Psoas muscle (tissue), 8 donors: ENCODE results near the gene ZNF512. TPM values are rescaled to one million over a fixed set of nuclear protein-coding genes. Genes with fewer than 3 reads are reported as not detected.

Experiments used
- ATAC-seq, 4 donors: fragments of 200-7000 bp; cut with Tn5 transposase; one replicate each; pipeline ENCODE4 v1.9.1; 2020; ENCODE audit warnings: moderate library complexity in 3 of 4, mild to moderate bottlenecking in 2 of 4
- DNase-seq, 2 donors: peaks; one replicate each; pipeline ENCODE4 v3.0.0-alpha.2; 2020
- H3K27ac ChIP-seq: fragments of 200-600 bp; one replicate; pipeline ENCODE4 v1.8.0; 2022
- H3K27me3 ChIP-seq, 3 donors: fragments of 200-600 bp in 1 of 3; one replicate each; pipeline versions ENCODE4 v1.6.1 to v1.8.0; 2013 to 2022; ENCODE audit warnings: low read length in 2 of 3, mild to moderate bottlenecking in 2 of 3, moderate library complexity in 1 of 3; ENCODE audit not compliant: insufficient read depth in 3 of 3
- H3K36me3 ChIP-seq, 2 donors: fragments of 200-600 bp in 1 of 2; one replicate each; pipeline versions ENCODE4 v1.6.1 to v1.8.0; 2013 to 2022; ENCODE audit warnings: low read depth in 1 of 2, mild to moderate bottlenecking in 1 of 2, moderate library complexity in 1 of 2; ENCODE audit not compliant: insufficient read depth in 1 of 2
- H3K4me1 ChIP-seq: fragments of 200-600 bp; one replicate; pipeline ENCODE4 v1.8.0; 2022
- H3K4me3 ChIP-seq: fragments of 200-600 bp; one replicate; pipeline ENCODE4 v1.8.0; 2022; ENCODE audit warnings: mild to moderate bottlenecking
- H3K9me3 ChIP-seq: fragments of 200-600 bp; one replicate; pipeline ENCODE4 v1.8.0; 2022
- CTCF ChIP-seq: fragments of 200-600 bp; IDR thresholded peaks from one replicate; pipeline ENCODE4 v1.8.0; 2022; ENCODE audit warnings: antibody characterized with exemption
- WGBS, 3 donors: extraction: QIAGEN DNeasy Blood & Tissue Kit; methylation state at CpG; one replicate each; pipeline versions ENCODE4 v1.1.6 to v1.1.7; 2013; 5-methylcytosine and 5-hydroxymethylcytosine counted together
- intact Hi-C, 2 donors: fragments of 100-400 bp; cut with DNase I; formaldehyde crosslinking; loops; one replicate each; pipeline versions ENCODE4 v1.11.0 to v1.14.2; 2022
- polyA plus RNA-seq, 3 donors: library from polyadenylated mRNA; stranded (reverse); fragments of 200-250 nt; gene quantifications; one replicate each; pipeline ENCODE4 v1.2.3, GENCODE V29; 2013
- total RNA-seq, 4 donors: library from RNA; stranded (reverse); fragmentation: NEBNext Ultra II Directional in 2 of 4; extraction: Animal tissue kit (Norgen Biotek cat#: 25700) in 2 of 4; gene quantifications; one replicate each; pipeline versions ENCODE4 v1.2.1 to v1.2.4, GENCODE V29; 2021 to 2023
- donor health status: healthy with polysubstance abuse.
- donor health status: DM: no; HTN: no; CAD: no; lungs with moderate emphysema.
- donor health status: Bipolar disorder and iron deficiency.
- donor health status: healthy.
- donor health status: DM: yes; HTN: yes; CAD: no.
- donor health status: DM: no; HTN: no; CAD: no.
- donor health status: DM: no; HTN: no; CAD: no.
- donor health status: DM: yes; HTN: yes; CAD: no.

The ZNF512 gene
- total and polyA plus RNA-seq, 7 donors = 5.1 to 17.0 (median 9.4) TPM

DNA sequence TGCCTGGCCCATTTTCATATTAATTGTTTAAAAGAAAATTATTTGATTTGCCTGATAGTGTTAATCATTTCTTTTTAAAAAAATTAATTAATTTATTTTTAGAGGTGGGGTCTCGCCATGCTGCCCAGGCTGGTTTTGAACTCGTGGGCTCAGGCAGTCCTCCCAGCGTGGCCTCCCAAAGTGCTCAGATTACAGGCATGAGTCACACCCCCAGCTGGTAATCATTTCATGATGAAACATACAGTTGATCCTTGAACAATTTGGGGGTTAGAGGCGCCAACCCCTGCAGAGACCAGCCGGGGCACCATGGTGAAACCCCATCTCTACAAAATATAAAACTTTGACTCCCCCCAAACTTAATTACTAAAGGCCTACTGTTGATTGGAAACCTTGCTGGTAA, 53.9 kb downstream of the ZNF512 start:
- no peak for ATAC-seq
- no peak for TF ChIP-seq CTCF
- Histone ChIP-seq H3K27me3 (no peaks in the 10 kb centered on the region), H3K36me3 (peaks cover 12 to 100% of the 10 kb centered on the region in 2 donors), H3K27ac (no peak overlapping the region), H3K4me3 (no peak overlapping the region), H3K9me3 (no peaks in the 10 kb centered on the region), H3K4me1 (no peaks in the 10 kb centered on the region)
- 88 to 90% (median 90%) methylated on average over 5 of the region's 5 CpGs for WGBS, 3 donors
- intact Hi-C loops = no loop called here
- no peak for DNase-seq

- ATAC-seq (no peak), DNase-seq (no peak)
- H3K9me3 ChIP-seq = no peaks in the 10 kb centered on the region
- H3K4me1 ChIP-seq = no peaks in the 10 kb centered on the region
- 93 to 95% (median 94%) methylated on average over 3 of the region's 3 CpGs for WGBS, 3 donors
- H3K4me3 ChIP-seq = no peak overlapping the region
- H3K36me3 ChIP-seq = peaks cover 12 to 99% of the 10 kb centered on the region in 2 donors
- H3K27me3 ChIP-seq = no peaks in the 10 kb centered on the region
- no peak for TF ChIP-seq CTCF
- intact Hi-C loops = no loop called here
- H3K27ac ChIP-seq = no peak overlapping the region
These were observed 55.3 kb downstream of the ZNF512 start for GRCh38 chr2:27638037-27638637.

- WGBS, 3 donors = 54 to 75% (median 55%) methylated on average over 3 of the region's 3 CpGs
- ATAC-seq (no peak), DNase-seq (no peak)
- no peak overlapping the region for H3K4me3 ChIP-seq
- intact Hi-C loops = no loop called here
- no peak overlapping the region for H3K27ac ChIP-seq
- no peaks in the 10 kb centered on the region for H3K4me1 ChIP-seq
- H3K27me3 ChIP-seq = no peaks in the 10 kb centered on the region
- no peak for TF ChIP-seq CTCF
- no peaks in the 10 kb centered on the region for H3K9me3 ChIP-seq
- H3K36me3 ChIP-seq = peaks cover 12 to 99% of the 10 kb centered on the region in 2 donors
These were observed 55.9 kb downstream of the ZNF512 start for GRCh38 chr2:27638709-27639108.

DNA sequence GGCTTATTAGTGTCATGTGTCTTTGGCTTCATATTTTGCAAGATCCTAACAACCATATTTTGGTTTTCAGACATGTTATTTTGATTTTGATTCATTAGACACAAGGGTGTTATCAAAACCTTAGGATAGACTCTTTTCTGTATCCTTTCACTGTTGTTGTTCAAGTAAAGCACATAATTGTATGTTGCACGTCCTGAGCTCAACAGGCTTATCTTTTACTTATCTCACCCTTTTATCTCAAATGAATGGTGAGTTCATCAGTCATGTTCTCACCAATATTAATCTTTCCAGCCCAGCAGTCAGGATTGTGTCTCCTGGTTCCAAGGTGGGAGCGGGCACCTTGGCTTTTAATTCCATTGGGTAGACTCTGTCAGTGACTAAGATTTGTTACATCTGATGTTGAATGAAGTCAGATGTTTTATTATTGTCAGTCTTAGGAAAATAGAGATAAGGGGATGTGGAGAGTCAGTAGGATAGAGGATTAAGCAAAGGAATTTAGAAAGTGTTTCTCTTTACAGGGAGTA, 57.9 kb downstream of the ZNF512 start:
- 84 to 90% (median 88%) methylated on average over 2 of the region's 2 CpGs for WGBS, 3 donors
- no peak overlapping the region for H3K27ac ChIP-seq
- no peak overlapping the region for H3K4me3 ChIP-seq
- H3K4me1 ChIP-seq = no peaks in the 10 kb centered on the region
- ATAC-seq = no peak
- no peaks in the 10 kb centered on the region for H3K9me3 ChIP-seq
- DNase-seq = no peak
- H3K36me3 ChIP-seq = peaks cover 3 to 99% of the 10 kb centered on the region in 2 donors
- intact Hi-C loops = no loop called here
- H3K27me3 ChIP-seq = no peaks in the 10 kb centered on the region
- no peak for TF ChIP-seq CTCF

GRCh38 chr2:27645197-27645596, 62.4 kb downstream of the ZNF512 start:
- intact Hi-C loops = no loop called here
- TF ChIP-seq CTCF = no peak
- H3K36me3 ChIP-seq = peaks cover 6 to 99% of the 10 kb centered on the region in 2 donors

More at GRCh38 chr2:27645197-27645596, 62.4 kb downstream of the ZNF512 start:
- no peaks in the 10 kb centered on the region for H3K27me3 ChIP-seq
- no peaks in the 10 kb centered on the region for H3K9me3 ChIP-seq
- no peak overlapping the region for H3K27ac ChIP-seq
- no peaks in the 10 kb centered on the region for H3K4me1 ChIP-seq
- no peak for ATAC-seq
- no peak overlapping the region for H3K4me3 ChIP-seq
- DNase-seq = no peak
